GF-D8 (cell line): ENCODE results near the gene GRAMD1C.

ENCODE experiments used
- DNase-seq: peaks from one replicate; lab custom pipeline; 2025; lab: John Stamatoyannopoulos, UW

Gene GRAMD1C

GRCh38 chr3:113852506-113852905 lies 13.9 kb downstream of the GRAMD1C start:
- no peak for DNase-seq

GRCh38 chr3:113867506-113867905 lies 28.9 kb downstream of the GRAMD1C start:
- no peak for DNase-seq

GRCh38 chr3:113873293-113873692 lies 34.7 kb downstream of the GRAMD1C start:
- no peak for DNase-seq

- no peak for DNase-seq
Measured at GRCh38 chr3:113873814-113874526, 35.4 kb downstream of the GRAMD1C start.

- DNase-seq, result no peak
Measured at GRCh38 chr3:113878403-113878802, 39.8 kb downstream of the GRAMD1C start.

GRCh38 chr3:113885050-113885449 lies 46.5 kb downstream of the GRAMD1C start:
- no peak for DNase-seq

GRCh38 chr3:113890256-113890900 lies 51.8 kb downstream of the GRAMD1C start:
- no peak for DNase-seq

- DNase-seq, result no peak
Measured at GRCh38 chr3:113894927-113895326, 56.3 kb downstream of the GRAMD1C start.

GRCh38 chr3:113895964-113896363 lies 57.4 kb downstream of the GRAMD1C start:
- DNase-seq, result no peak

GRCh38 chr3:113896930-113897329 lies 58.3 kb downstream of the GRAMD1C start:
- DNase-seq, result no peak

- no peak for DNase-seq
Measured at GRCh38 chr3:113897373-113897777, 58.8 kb downstream of the GRAMD1C start.

- DNase-seq, result no peak
Measured at GRCh38 chr3:113898892-113899291, 60.3 kb downstream of the GRAMD1C start.

- no peak for DNase-seq
Measured at GRCh38 chr3:113906568-113907140, 68.1 kb downstream of the GRAMD1C start.

- no peak for DNase-seq
Measured at GRCh38 chr3:113908133-113908532, 69.5 kb downstream of the GRAMD1C start.

- DNase-seq, result no peak
Measured at GRCh38 chr3:113910966-113911365, 72.4 kb downstream of the GRAMD1C start.

GRCh38 chr3:113912552-113913236 lies 74.1 kb downstream of the GRAMD1C start:
- DNase-seq, result no peak

GRCh38 chr3:113914646-113915045 lies 76.1 kb downstream of the GRAMD1C start:
- no peak for DNase-seq

GRCh38 chr3:113927556-113927955 lies 89.0 kb downstream of the GRAMD1C start:
- no peak for DNase-seq

- no peak for DNase-seq
Measured at GRCh38 chr3:113946831-113947230, 108.2 kb downstream of the GRAMD1C start.

GRCh38 chr3:113947372-113948014 lies 108.9 kb downstream of the GRAMD1C start, which contains the start of gene ZDHHC23:
TSS of gene ZDHHC23 (plus strand) at chr3:113948013. CDS start at chr3:113948803, 790 bp downstream.
- no peak for DNase-seq

GRCh38 chr3:113948015-113948917 lies 109.7 kb downstream of the GRAMD1C start:
- no peak for DNase-seq
